NCI-H1105 (cell line): Measurements from ENCODE around the gene OLFML2A.

Source experiments
- DNase-seq: peaks from one replicate; lab custom pipeline; 2025; lab: John Stamatoyannopoulos, UW

OLFML2A gene

DNA sequence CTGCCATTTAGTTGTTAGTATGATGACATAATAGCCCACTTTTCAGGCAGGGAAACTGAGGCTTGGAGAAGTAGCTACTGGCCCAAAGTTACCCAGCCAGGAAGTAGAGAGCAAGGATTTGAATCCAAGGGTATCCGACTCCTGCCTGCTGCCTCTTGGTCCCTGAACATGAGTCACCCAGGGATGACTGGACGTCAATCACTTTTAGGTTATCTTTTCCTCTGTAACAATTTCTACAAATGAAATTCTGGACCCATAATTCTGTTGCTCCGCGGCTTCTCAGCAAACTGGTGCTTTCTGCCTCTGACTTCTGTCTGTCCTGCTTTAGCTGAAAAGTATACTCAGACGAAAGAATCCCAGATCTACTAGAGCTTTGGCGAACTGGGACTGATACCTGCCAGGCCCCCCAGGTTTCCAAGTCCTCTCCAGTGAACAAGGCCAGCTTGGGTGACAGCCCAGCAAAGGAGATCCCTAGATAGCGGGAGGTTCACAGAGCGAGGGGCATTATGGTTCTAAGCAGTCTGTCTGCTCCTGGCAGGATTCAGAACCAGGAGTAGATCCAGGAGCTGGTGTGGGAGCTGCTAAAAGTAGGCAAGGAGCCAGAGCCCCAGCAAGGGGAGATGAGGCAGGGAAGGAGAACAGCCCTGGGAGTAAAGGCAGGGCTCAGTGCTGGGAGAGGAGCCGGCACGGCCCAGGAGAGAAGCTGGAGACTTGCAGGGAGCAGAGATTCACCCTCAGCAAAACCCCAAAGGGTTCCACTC is 20.6 kb downstream of the OLFML2A start:
- DNase-seq, result no peak

DNA sequence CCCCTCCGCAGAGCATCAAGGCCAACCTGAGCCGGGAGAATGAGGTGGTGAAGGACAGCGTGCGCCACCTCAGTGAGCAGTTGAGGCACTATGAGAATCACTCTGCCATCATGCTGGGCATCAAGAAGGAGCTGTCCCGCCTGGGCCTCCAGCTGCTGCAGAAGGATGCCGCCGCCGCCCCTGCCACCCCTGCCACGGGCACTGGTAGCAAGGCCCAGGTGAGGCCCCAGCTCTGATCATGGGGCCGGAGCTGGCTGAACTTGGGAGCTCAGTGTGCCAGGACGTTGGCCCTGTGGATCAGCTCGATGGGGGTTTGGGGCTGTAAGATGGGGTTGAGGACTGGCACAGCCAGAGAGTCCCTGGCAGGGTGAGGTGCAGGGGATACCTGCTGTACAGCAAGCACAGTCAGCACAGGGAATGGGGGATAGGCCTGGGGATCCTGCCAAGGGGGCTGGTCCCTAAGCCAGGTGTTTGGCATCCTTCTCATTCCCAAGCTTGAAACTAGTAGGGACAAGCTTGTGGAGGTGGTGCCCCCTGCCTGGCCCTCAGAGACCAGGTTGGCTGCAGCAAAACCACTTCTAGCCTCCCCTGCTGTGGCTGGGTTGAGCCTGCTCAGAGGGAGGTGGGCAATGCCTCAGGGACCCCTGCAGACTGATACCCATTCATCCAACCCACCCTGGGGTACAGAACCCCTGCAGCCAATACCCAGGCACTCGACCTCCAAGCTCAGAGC is 22.5 kb downstream of the OLFML2A start:
- no peak for DNase-seq

GRCh38 chr9:124800306-124801259 is 23.6 kb downstream of the OLFML2A start:
- DNase-seq, result no peak

- DNase-seq, result no peak
Measured at GRCh38 chr9:124801356-124801755, 24.4 kb downstream of the OLFML2A start.

- no peak for DNase-seq
Measured at GRCh38 chr9:124802426-124802825, 25.5 kb downstream of the OLFML2A start.

DNA sequence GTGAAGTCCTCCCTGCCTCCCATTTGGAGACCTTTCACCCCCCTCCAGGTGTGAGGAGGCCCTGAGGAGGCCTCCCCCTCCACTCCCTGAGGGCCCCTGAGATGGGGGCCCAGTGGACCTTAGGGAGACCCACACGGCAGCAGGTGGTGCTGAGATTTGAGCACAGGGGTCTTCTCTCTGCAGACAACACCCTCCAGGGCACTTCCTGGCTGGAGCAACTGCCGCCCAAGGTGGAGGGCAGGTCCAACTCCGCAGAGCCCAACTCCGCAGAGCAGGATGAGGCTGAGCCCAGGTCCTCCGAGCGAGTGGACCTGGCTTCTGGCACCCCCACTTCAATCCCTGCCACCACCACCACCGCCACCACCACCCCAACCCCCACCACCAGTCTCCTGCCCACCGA is 27.0 kb downstream of the OLFML2A start:
- DNase-seq, result no peak

- DNase-seq, result no peak
Measured at GRCh38 chr9:124805186-124805585, 28.3 kb downstream of the OLFML2A start.

GRCh38 chr9:124808246-124808956 is 31.5 kb downstream of the OLFML2A start:
- no peak for DNase-seq

- no peak for DNase-seq
Measured at GRCh38 chr9:124809211-124809610, 32.3 kb downstream of the OLFML2A start.

DNA sequence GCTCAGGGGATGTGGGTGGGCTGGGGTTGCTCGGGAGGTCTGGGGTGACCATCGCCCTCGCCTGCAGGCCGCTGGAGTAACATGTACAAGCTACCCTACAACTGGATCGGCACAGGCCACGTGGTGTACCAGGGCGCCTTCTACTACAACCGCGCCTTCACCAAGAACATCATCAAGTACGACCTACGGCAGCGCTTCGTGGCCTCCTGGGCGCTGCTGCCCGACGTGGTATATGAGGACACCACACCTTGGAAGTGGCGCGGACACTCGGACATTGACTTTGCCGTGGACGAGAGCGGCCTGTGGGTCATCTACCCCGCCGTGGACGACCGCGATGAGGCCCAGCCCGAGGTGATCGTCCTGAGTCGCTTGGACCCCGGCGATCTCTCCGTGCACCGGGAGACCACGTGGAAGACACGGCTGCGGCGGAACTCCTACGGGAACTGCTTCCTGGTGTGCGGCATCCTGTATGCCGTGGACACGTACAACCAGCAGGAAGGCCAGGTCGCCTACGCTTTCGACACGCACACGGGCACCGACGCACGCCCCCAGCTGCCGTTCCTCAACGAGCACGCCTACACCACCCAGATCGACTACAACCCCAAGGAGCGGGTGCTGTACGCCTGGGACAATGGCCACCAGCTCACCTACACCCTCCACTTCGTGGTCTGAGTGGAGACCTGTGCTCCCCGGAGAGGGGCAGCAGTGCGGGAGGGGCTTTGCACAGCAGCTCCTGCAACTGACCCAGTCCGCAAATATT is 33.0 kb downstream of the OLFML2A start:
- no peak for DNase-seq

DNA sequence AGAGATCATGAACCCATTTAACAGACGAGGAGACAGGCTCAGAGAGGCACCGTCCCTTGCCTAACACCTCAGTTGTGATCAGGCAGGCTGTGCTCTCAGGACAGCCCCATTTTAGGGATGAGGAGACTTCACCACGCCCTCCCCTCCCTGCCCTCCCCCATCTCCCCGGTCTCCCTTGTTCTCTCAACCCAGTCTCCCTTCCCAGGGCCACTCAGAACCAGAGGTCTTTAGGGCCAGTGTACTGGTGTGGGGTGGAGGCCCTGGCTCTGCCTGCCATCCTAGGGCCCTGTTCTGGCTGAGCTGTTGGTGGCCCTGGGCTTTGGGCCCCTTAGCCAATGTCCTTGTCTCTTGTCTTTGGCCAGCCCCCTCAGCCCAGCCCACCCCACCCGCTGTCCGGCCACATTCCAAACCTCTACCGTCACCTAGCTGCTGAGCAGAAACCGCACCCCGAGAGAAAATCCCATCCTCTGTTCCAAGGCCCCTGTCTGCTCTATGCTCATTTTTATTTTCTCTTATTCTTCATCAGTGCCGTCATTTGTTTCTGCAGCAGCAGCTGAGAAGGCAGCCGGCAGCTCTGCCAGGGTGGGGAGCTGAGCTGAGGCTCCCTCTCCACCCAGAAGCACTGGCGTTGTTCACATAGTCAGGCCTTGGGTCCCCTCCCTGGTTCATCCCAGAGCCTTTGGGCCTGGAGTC is 33.9 kb downstream of the OLFML2A start:
- no peak for DNase-seq

- no peak for DNase-seq
Measured at GRCh38 chr9:124812441-124812876, 35.5 kb downstream of the OLFML2A start.

- no peak for DNase-seq
Measured at GRCh38 chr9:124813041-124813440, 36.1 kb downstream of the OLFML2A start.

DNA sequence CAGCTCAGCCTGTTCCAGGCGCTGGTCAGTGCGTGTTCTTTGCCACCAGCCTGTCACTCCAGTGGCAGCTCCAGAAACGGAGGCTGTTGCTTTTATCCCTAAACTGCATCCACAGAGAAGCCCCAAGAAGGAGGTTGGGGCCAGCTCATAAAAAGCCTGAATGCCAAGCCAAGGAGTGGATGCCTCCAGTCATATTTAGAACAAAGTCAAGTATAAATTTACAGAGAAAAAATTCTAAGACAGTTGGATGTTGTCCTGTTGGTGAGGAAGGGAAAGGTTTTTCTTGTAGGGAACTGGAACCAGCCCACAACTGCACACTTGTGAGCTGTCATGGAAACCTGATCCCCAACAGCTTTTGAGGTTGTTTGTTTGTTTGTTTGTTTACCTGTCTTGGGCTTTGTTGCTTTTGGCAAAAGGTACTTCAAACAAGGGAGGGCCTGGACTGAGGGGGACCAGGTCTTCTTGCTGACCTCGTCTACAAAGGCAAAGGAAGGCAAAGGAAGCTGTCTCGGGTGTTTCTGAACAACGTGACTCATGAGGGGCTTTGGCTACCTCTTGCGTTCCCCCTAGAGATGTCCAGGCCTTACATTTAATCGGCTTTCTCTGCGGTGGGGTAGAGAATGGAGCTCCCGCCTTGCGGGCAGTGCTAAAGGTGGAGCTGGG is 36.7 kb downstream of the OLFML2A start:
- DNase-seq, result no peak

GRCh38 chr9:124814164-124814535 is 37.2 kb downstream of the OLFML2A start:
- no peak for DNase-seq

- no peak for DNase-seq
Measured at GRCh38 chr9:124815601-124816000, 38.7 kb downstream of the OLFML2A start.

GRCh38 chr9:124818431-124819281 is 41.7 kb downstream of the OLFML2A start:
- DNase-seq, result no peak

GRCh38 chr9:124820698-124821623 is 44.0 kb downstream of the OLFML2A start:
- no peak for DNase-seq
